Activated T-helper 1 cell treated with anti-CD3 and anti-CD28 coated beads, Interleukin-12 subunit alpha, Interleukin-12 subunit beta, Interleukin-2, Interleukin-4 antibody, amounts not matched to agents 30 ng/mL and 10 ng/mL and 1 ng/mL, durations not matched to agents 14 hours and 24 hours and 36 hours (primary cell): ENCODE results near the gene MXD3. TPM values are rescaled to one million over a fixed set of nuclear protein-coding genes. Genes with fewer than 3 reads are reported as not detected.
A peak's percentile ranks its signal among the peaks of the same experiment; 100 is the strongest.

Experiments used
- DNase-seq: peaks from one replicate; pipeline ENCODE4 v3.0.0; 2021; ENCODE audit warnings: low spot score
- H3K27ac Mint-ChIP-seq: one replicate; pipeline ENCODE4 v1.8.0; 2021; ENCODE audit warnings: mild to moderate bottlenecking, mixed read lengths
- H3K27me3 Mint-ChIP-seq: one replicate; pipeline ENCODE4 v1.8.0; 2022; ENCODE audit warnings: mild to moderate bottlenecking, moderate library complexity, mixed read lengths; ENCODE audit not compliant: insufficient read depth
- H3K36me3 Mint-ChIP-seq: one replicate; pipeline ENCODE4 v1.8.0; 2021; ENCODE audit warnings: low read depth, mixed read lengths
- H3K4me1 Mint-ChIP-seq: one replicate; pipeline ENCODE4 v1.8.0; 2021; ENCODE audit warnings: low read depth, mixed read lengths
- H3K4me3 Mint-ChIP-seq: one replicate; pipeline ENCODE4 v1.8.0; 2021; ENCODE audit warnings: mild to moderate bottlenecking, moderate library complexity, mixed read lengths
- H3K9me3 Mint-ChIP-seq: one replicate; pipeline ENCODE4 v1.8.0; 2021; ENCODE audit warnings: mixed read lengths
- intact Hi-C: fragments of 100-400 bp; cut with micrococcal nuclease; formaldehyde crosslinking; loops from one replicate; pipeline ENCODE4 v1.15.1; 2024
- total RNA-seq: library from RNA; stranded (reverse); gene quantifications from 2 replicates; pipeline ENCODE4 v1.2.3, GENCODE V29; 2022

MXD3 gene
- total RNA-seq, 1 donor from 2014 or later: 9.6 TPM

- Mint-ChIP-seq H3K27ac (no peak overlapping the region), H3K9me3 (no peaks in the 10 kb centered on the region), H3K4me3 (no peak overlapping the region), H3K36me3 (peaks cover 48% of the 10 kb centered on the region), H3K4me1 (peaks cover 22% of the 10 kb centered on the region), H3K27me3 (no peaks in the 10 kb centered on the region)
- no peak for DNase-seq
- intact Hi-C loops: no loop called here
Observed at GRCh38 chr5:177291735-177292134, 20.0 kb downstream of the MXD3 start.

DNA sequence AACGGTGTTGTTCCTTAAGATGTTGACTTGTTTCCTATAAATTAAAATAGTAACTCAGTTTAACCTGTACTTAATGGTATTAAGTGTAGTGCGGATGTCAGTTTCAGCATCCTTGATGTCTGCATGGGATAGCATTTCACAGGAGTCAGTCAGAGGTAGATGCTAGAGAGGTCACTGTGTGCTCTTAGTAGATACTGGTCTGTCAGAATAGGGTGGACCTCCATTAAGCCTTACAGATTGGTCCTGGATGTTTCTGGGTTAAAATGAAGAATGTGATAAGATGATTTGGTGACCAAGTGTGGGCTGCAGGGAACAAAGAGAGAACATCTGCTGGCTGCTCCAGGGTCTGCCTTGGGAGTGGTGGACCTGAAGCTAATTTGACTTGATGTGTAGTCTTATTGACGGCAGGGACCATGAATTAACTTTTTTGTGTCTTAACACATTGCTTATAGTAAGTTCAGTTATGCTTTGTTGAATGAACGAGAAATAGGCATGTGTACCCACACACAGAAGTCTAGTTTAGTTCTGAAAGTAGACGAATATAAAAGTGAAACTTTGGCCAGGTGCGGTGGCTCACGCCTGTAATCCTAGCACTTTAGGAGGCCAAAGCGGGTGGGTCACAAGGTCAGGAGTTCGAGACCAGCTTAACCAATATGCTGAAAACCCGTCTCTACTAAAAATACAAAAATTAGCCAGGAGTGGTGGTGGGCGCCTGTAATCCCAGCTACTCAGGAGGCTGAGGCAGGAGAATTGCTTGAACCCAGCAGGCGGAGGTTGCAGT, 20.7 kb downstream of the MXD3 start:
- Mint-ChIP-seq H3K4me3 (no peak overlapping the region), H3K4me1 (peaks cover 22% of the 10 kb centered on the region), H3K36me3 (peaks cover 41% of the 10 kb centered on the region), H3K9me3 (no peaks in the 10 kb centered on the region), H3K27me3 (no peaks in the 10 kb centered on the region), H3K27ac (no peak overlapping the region)
- DNase-seq: no peak
- intact Hi-C loops: no loop called here

DNA sequence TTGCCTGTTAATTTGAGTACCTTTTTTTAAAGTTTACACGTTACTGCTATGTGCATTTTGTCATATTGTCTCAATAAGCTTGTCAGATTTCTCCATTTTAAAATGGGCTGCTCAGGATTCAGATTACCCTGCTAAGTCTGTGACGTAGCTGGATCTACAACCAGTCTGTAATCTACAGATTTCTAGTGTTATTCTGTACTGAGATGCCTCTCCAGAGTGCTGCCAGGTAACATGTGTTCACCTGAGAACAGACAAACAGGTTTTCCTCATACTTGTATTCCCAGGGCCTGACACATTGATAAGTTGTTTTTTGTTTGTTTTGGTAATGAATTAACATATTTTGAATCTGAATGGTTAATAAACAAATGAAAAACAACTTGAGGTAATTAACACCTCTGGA, 23.5 kb downstream of the MXD3 start:
- Mint-ChIP-seq H3K4me1 (peaks cover 11% of the 10 kb centered on the region), H3K36me3 (peaks cover 32% of the 10 kb centered on the region), H3K27ac (no peak overlapping the region), H3K9me3 (no peaks in the 10 kb centered on the region), H3K27me3 (no peaks in the 10 kb centered on the region), H3K4me3 (no peak overlapping the region)
- intact Hi-C loops: no loop called here
- no peak for DNase-seq

- Mint-ChIP-seq H3K36me3 (peaks cover 43% of the 10 kb centered on the region), H3K27ac (peak overlapping the region; percentile 18), H3K9me3 (no peaks in the 10 kb centered on the region), H3K4me3 (no peak overlapping the region), H3K4me1 (peaks cover 21% of the 10 kb centered on the region), H3K27me3 (no peaks in the 10 kb centered on the region)
- DNase-seq: no peak
- intact Hi-C loops: no loop called here
Observed at GRCh38 chr5:177276886-177277285, 34.8 kb downstream of the MXD3 start.

GRCh38 chr5:177275883-177276282, 35.8 kb downstream of the MXD3 start:
- H3K36me3 Mint-ChIP-seq: peaks cover 41% of the 10 kb centered on the region
- no peak overlapping the region for H3K27ac Mint-ChIP-seq
- DNase-seq: no peak
- no peak overlapping the region for H3K4me3 Mint-ChIP-seq
- intact Hi-C loops: no loop called here
- no peaks in the 10 kb centered on the region for H3K27me3 Mint-ChIP-seq
- peaks cover 21% of the 10 kb centered on the region for H3K4me1 Mint-ChIP-seq
- H3K9me3 Mint-ChIP-seq: no peaks in the 10 kb centered on the region

DNA sequence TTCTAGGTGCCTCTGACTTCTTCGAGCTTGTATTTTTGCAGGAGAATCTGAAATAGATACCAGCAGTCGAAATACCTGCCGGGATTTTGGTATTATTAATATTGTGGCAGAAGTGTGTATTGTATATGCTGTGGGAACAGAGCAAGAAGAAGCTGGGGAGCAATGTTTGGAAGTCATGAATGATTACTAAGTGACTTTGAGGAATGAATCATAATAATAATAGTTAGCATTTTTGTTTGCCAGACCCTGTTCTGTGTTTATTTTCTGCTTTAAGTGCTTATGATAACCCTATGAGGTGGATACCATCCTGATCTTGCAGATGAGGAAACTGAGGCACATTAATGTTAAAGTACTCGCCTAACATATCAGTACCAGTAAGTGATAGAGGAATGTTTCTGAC, 40.6 kb downstream of the MXD3 start:
- Mint-ChIP-seq H3K4me1 (peaks cover 4% of the 10 kb centered on the region), H3K27ac (no peak overlapping the region), H3K36me3 (peaks cover 48% of the 10 kb centered on the region), H3K27me3 (no peaks in the 10 kb centered on the region), H3K4me3 (no peak overlapping the region), H3K9me3 (no peaks in the 10 kb centered on the region)
- DNase-seq: no peak
- intact Hi-C loops: no loop called here

- Mint-ChIP-seq H3K27me3 (no peaks in the 10 kb centered on the region), H3K9me3 (no peaks in the 10 kb centered on the region), H3K27ac (no peak overlapping the region), H3K4me3 (no peak overlapping the region), H3K36me3 (peaks cover 50% of the 10 kb centered on the region), H3K4me1 (peaks cover 4% of the 10 kb centered on the region)
- intact Hi-C loops: no loop called here
- DNase-seq: no peak
Observed at GRCh38 chr5:177270653-177271052, 41.0 kb downstream of the MXD3 start.

DNA sequence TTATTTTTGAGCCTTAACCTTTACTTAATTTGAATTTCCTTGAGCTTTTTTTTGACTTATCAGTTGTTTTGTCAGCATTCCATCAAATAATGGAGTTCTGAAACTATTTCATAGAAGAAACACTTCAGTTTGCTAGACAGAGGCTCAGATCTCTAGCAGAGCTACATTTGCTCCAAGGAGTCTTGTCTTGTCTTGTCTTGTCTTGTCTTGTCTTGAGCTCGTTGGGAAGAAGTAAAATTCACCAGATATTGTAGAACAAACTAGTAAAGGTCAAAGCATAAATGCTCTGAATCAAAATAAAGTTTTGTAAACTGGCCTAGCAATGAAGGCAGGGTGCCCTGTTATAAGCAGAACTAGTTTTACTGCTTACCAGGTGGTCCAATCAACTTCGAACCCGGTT, 41.7 kb downstream of the MXD3 start:
- H3K27ac Mint-ChIP-seq: no peak overlapping the region

GRCh38 chr5:177269232-177269895, 42.3 kb downstream of the MXD3 start:
- no peak overlapping the region for H3K4me3 Mint-ChIP-seq
- H3K27me3 Mint-ChIP-seq: no peaks in the 10 kb centered on the region
- H3K27ac Mint-ChIP-seq: no peak overlapping the region
- peaks cover 45% of the 10 kb centered on the region for H3K36me3 Mint-ChIP-seq
- peaks cover 9% of the 10 kb centered on the region for H3K4me1 Mint-ChIP-seq
- DNase-seq: no peak
- no peaks in the 10 kb centered on the region for H3K9me3 Mint-ChIP-seq
- intact Hi-C loops: no loop called here

More for the DNA sequence above, 41.7 kb downstream of the MXD3 start:
- no peak for DNase-seq
- Mint-ChIP-seq H3K4me1 (peaks cover 4% of the 10 kb centered on the region), H3K9me3 (no peaks in the 10 kb centered on the region), H3K4me3 (no peak overlapping the region), H3K36me3 (peaks cover 48% of the 10 kb centered on the region), H3K27me3 (no peaks in the 10 kb centered on the region)
- intact Hi-C loops: no loop called here

- Mint-ChIP-seq H3K27me3 (no peaks in the 10 kb centered on the region), H3K4me1 (peaks cover 12% of the 10 kb centered on the region), H3K36me3 (peaks cover 48% of the 10 kb centered on the region), H3K4me3 (no peak overlapping the region), H3K27ac (no peak overlapping the region), H3K9me3 (no peaks in the 10 kb centered on the region)
- no peak for DNase-seq
- intact Hi-C loops: no loop called here
Observed at GRCh38 chr5:177265395-177265794, 46.3 kb downstream of the MXD3 start.

DNA sequence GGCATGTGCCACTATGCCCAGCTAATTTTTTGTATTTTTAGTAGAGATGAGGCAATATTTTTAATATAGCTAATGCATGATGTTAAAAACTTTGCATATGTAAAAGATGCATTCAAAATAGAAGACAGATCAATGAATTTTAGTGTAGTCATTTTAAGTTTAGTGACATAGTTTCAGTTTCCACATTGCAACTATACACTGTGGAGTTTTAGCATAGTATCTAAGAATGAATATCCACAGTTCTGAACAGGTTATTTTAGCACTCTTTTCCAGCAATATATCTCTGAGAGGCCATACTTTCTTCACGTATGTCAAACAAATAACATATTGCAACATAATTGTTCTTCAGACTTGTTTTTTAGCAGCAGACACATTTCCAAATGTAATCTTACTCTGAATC, 47.5 kb downstream of the MXD3 start:
- no peaks in the 10 kb centered on the region for H3K9me3 Mint-ChIP-seq
- H3K27ac Mint-ChIP-seq: peak overlapping the region; percentile 44
- DNase-seq: no peak
- H3K4me1 Mint-ChIP-seq: peaks cover 9% of the 10 kb centered on the region
- no peaks in the 10 kb centered on the region for H3K27me3 Mint-ChIP-seq
- H3K4me3 Mint-ChIP-seq: no peak overlapping the region
- intact Hi-C loops: no loop called here
- peaks cover 51% of the 10 kb centered on the region for H3K36me3 Mint-ChIP-seq

- Mint-ChIP-seq H3K27ac (no peak overlapping the region), H3K36me3 (peaks cover 49% of the 10 kb centered on the region)
- intact Hi-C loops: no loop called here
Observed at GRCh38 chr5:177261510-177261909, 50.2 kb downstream of the MXD3 start.

DNA sequence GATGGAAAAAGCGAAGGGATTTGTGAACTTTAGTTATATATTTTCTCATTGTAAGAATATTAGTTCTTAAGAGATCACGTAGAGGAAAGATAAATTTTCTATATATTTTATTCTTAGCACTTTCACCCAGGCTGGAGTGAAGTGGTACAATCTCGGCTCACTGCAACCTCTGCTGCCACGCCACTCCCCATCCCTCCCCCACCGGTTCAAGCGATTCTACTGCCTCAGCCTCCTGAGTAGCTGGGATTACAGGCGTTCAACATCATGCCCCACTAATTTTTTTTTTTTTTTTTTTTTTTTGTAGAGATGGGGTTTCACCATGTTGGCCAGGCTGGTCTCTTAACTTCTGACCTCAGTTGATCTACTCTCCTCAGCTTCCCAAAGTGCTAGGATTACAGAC, 50.7 kb downstream of the MXD3 start:
- H3K4me1 Mint-ChIP-seq: peaks cover 10% of the 10 kb centered on the region
- no peaks in the 10 kb centered on the region for H3K9me3 Mint-ChIP-seq
- intact Hi-C loops: no loop called here
- no peak overlapping the region for H3K4me3 Mint-ChIP-seq
- H3K27ac Mint-ChIP-seq: no peak overlapping the region
- no peaks in the 10 kb centered on the region for H3K27me3 Mint-ChIP-seq
- peaks cover 45% of the 10 kb centered on the region for H3K36me3 Mint-ChIP-seq
- DNase-seq: no peak

More at GRCh38 chr5:177261510-177261909, 50.2 kb downstream of the MXD3 start:
- Mint-ChIP-seq H3K4me3 (no peak overlapping the region), H3K4me1 (peaks cover 8% of the 10 kb centered on the region), H3K9me3 (no peaks in the 10 kb centered on the region), H3K27me3 (no peaks in the 10 kb centered on the region)
- no peak for DNase-seq
